Vagina (tissue), 2 donors: Measurements from ENCODE around the gene CENPV. TPM values are rescaled to one million over a fixed set of nuclear protein-coding genes. Genes with fewer than 3 reads are reported as not detected.

Source experiments
- DNase-seq, 2 donors: peaks; one replicate each; pipeline ENCODE4 v3.0.0-alpha.2; 2017; ENCODE audit errors: extremely low spot score in 2 of 2
- H3K27ac ChIP-seq: fragments of 200-600 bp; sonication (generic); one replicate; pipeline ENCODE4 v1.5.1; 2019
- H3K27me3 ChIP-seq: fragments of 200-600 bp; sonication (generic); one replicate; pipeline ENCODE4 v1.5.1; 2019
- H3K36me3 ChIP-seq, 2 donors: fragments of 200-600 bp; sonication (generic); one replicate each; pipeline ENCODE4 v1.5.1; 2017 to 2019
- H3K4me1 ChIP-seq: fragments of 200-600 bp; sonication (generic); one replicate; pipeline ENCODE4 v1.5.1; 2019
- H3K4me3 ChIP-seq, 2 donors: fragments of 200-600 bp; sonication (generic); 1 replicate in 1 of 2; 2 replicates in 1 of 2; pipeline ENCODE4 v1.5.1; 2016 to 2019
- H3K9me3 ChIP-seq: fragments of 200-600 bp; sonication (generic); one replicate; pipeline ENCODE4 v1.5.1; 2019
- POLR2A ChIP-seq, 2 donors: fragments of 450-650 bp; IDR thresholded peaks; one replicate each; pipeline ENCODE4 v1.6.1; 2017; ENCODE audit warnings: antibody characterized with exemption in 2 of 2, mild to moderate bottlenecking in 2 of 2, moderate library complexity in 2 of 2
- POLR2AphosphoS5 ChIP-seq, 2 donors: sonication (generic); formaldehyde crosslinking; IDR thresholded peaks; one replicate each; pipeline ENCODE4 v1.9.0; 2017; ENCODE audit warnings: antibody characterized with exemption in 2 of 2, mild to moderate bottlenecking in 2 of 2, low read depth in 1 of 2; ENCODE audit not compliant: insufficient read depth in 1 of 2
- intact Hi-C: fragments of 100-400 bp; cut with DNase I; formaldehyde crosslinking; loops from one replicate; pipeline ENCODE4 v1.15.1; 2023
- total RNA-seq: library from RNA; depleted of rRNA; stranded (reverse); fragments of >200 nt; gene quantifications from one replicate; pipeline ENCODE4 v1.2.3, GENCODE V29; 2016
- TF ChIP-seq, protein P1 (sequence below), 3 experiments: fragments of 450-650 bp in 2 of 3; fragments of 200-600 bp in 1 of 3; sonication (generic) in 1 of 3; IDR thresholded peaks; one replicate each; pipeline ENCODE4 v1.5.1; 2017 to 2019; ENCODE audit warnings: antibody characterized with exemption in 3 of 3, mild to moderate bottlenecking in 2 of 3, moderate library complexity in 2 of 3

CENPV gene
- total RNA-seq, 1 donor from 2014 or later = 4.2 TPM

GRCh38 chr17:16384557-16384956 lies 31.3 kb upstream of the CENPV start:
- H3K27me3 ChIP-seq = no peaks in the 10 kb centered on the region
- peaks cover 40% of the 10 kb centered on the region for H3K4me1 ChIP-seq
- no peak for DNase-seq
- intact Hi-C loops = no loop called here
- no peaks in the 10 kb centered on the region for H3K9me3 ChIP-seq
- H3K27ac ChIP-seq = peak overlapping the region; percentile 100
- TF ChIP-seq, protein P1, sequence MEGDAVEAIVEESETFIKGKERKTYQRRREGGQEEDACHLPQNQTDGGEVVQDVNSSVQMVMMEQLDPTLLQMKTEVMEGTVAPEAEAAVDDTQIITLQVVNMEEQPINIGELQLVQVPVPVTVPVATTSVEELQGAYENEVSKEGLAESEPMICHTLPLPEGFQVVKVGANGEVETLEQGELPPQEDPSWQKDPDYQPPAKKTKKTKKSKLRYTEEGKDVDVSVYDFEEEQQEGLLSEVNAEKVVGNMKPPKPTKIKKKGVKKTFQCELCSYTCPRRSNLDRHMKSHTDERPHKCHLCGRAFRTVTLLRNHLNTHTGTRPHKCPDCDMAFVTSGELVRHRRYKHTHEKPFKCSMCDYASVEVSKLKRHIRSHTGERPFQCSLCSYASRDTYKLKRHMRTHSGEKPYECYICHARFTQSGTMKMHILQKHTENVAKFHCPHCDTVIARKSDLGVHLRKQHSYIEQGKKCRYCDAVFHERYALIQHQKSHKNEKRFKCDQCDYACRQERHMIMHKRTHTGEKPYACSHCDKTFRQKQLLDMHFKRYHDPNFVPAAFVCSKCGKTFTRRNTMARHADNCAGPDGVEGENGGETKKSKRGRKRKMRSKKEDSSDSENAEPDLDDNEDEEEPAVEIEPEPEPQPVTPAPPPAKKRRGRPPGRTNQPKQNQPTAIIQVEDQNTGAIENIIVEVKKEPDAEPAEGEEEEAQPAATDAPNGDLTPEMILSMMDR (IDR thresholded peaks at IDR 0.05) = no peak
- H3K36me3 ChIP-seq = peaks cover 0 to 18% of the 10 kb centered on the region in 2 donors
- no peak overlapping the region for H3K4me3 ChIP-seq

- no peak overlapping the region for H3K4me3 ChIP-seq
- H3K4me1 ChIP-seq = peaks cover 47% of the 10 kb centered on the region
- H3K9me3 ChIP-seq = no peaks in the 10 kb centered on the region
- no peaks in the 10 kb centered on the region for H3K27me3 ChIP-seq
- peak overlapping the region; percentile 100 for H3K27ac ChIP-seq
- no peak for DNase-seq
- intact Hi-C loops = no loop called here
- TF ChIP-seq POLR2A (IDR thresholded peaks at IDR 0.05) = no peak
- TF ChIP-seq POLR2AphosphoS5 (IDR thresholded peaks at IDR 0.05; ENCODE audit: insufficient read depth in 1 of 2, low read depth in 1 of 2) = no peak
- TF ChIP-seq, protein P1 (IDR thresholded peaks at IDR 0.05) = no peak
- H3K36me3 ChIP-seq = peaks cover 0 to 18% of the 10 kb centered on the region in 2 donors
Observed at GRCh38 chr17:16383772-16384287, 30.6 kb upstream of the CENPV start.

DNA sequence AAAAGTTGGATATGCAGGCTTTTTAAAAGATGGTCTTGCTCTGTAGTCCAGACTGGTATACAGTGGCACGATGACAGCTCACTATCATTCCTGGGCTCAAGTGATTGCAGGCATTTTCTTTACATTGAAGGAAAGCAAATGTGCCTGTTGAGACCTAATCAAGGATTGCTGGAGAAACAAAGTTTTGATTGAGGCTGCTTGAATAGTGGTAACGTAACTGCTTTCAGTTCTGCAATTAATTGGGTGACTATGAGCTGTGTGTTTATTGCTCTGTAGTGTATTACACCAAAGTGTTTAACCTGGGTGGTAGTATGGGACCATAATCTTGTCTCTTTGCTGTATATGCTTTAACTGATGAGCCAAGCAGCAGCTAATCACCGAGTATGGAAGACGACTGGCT lies 29.9 kb upstream of the CENPV start:
- TF ChIP-seq POLR2A (IDR thresholded peaks at IDR 0.05) (no peak), POLR2AphosphoS5 (IDR thresholded peaks at IDR 0.05; ENCODE audit: insufficient read depth in 1 of 2, low read depth in 1 of 2) (no peak)
- TF ChIP-seq, protein P1 (IDR thresholded peaks at IDR 0.05) = no peak
- Histone ChIP-seq H3K36me3 (peaks cover 0 to 18% of the 10 kb centered on the region in 2 donors), H3K9me3 (no peaks in the 10 kb centered on the region), H3K27me3 (no peaks in the 10 kb centered on the region), H3K27ac (peak overlapping the region; percentile 100), H3K4me1 (peaks cover 47% of the 10 kb centered on the region), H3K4me3 (peak overlapping the region in 1 of 2 donors; percentile 75)
- DNase-seq = no peak
- intact Hi-C loops = no loop called here

GRCh38 chr17:16381496-16381820 lies 28.2 kb upstream of the CENPV start:
- peaks cover 44% of the 10 kb centered on the region for H3K4me1 ChIP-seq
- H3K27me3 ChIP-seq = no peaks in the 10 kb centered on the region
- TF ChIP-seq, protein P1 (IDR thresholded peaks at IDR 0.05) = no peak
- TF ChIP-seq POLR2A (IDR thresholded peaks at IDR 0.05) (no peak), POLR2AphosphoS5 (IDR thresholded peaks at IDR 0.05; ENCODE audit: insufficient read depth in 1 of 2, low read depth in 1 of 2) (no peak)
- no peaks in the 10 kb centered on the region for H3K9me3 ChIP-seq
- peaks cover 0 to 18% of the 10 kb centered on the region in 2 donors for H3K36me3 ChIP-seq
- H3K27ac ChIP-seq = peak overlapping the region; percentile 100
- no peak for DNase-seq
- intact Hi-C loops = no loop called here
- H3K4me3 ChIP-seq = peak overlapping the region; percentile 67 to 75

DNA sequence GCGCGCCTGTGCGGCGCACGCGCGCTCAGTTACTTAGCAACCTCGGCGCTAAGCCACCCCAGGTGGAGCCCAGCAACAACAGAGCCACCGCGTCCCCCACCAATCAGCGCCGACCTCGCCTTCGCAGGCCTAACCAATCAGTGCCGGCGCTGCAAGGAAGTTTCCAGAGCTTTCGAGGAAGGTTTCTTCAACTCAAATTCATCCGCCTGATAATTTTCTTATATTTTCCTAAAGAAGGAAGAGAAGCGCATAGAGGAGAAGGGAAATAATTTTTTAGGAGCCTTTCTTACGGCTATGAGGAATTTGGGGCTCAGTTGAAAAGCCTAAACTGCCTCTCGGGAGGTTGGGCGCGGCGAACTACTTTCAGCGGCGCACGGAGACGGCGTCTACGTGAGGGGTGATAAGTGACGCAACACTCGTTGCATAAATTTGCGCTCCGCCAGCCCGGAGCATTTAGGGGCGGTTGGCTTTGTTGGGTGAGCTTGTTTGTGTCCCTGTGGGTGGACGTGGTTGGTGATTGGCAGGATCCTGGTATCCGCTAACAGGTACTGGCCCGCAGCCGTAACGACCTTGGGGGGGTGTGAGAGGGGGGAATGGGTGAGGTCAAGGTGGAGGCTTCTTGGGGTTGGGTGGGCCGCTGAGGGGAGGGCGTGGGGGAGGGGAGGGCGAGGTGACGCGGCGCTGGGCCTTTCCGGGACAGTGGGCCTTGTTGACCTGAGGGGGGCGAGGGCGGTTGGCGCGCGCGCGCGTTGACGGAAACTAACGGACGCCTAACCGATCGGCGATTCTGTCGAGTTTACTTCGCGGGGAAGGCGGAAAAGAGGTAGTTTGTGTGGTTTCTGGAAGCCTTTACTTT lies 27.6 kb upstream of the CENPV start, which contains the start of gene UBB:
Gene UBB (plus strand): TSS at position 452 of the 856 bp plus-strand sequence. CDS start 817 bp downstream, outside the sequence.
- peak within 1 kb of the TSS; percentile 67 to 75 for H3K4me3 ChIP-seq
- peak in 1 of 2 donors; percentile 97 for TF ChIP-seq POLR2A (IDR thresholded peaks at IDR 0.05)
- TF ChIP-seq, protein P1 (IDR thresholded peaks at IDR 0.05) = no peak
- peak; percentile 99 to 100 for TF ChIP-seq POLR2AphosphoS5 (IDR thresholded peaks at IDR 0.05; ENCODE audit: insufficient read depth in 1 of 2, low read depth in 1 of 2)
- peak in 1 of 2 donors; percentile 95 for DNase-seq
- H3K9me3 ChIP-seq = no peaks in the 10 kb centered on the region
- H3K27me3 ChIP-seq = no peaks in the 10 kb centered on the region
- peak within 1 kb of the TSS; percentile 100 for H3K27ac ChIP-seq
- H3K36me3 ChIP-seq = peaks cover 0 to 18% of the 10 kb centered on the region in 2 donors
- peaks cover 44% of the 10 kb centered on the region for H3K4me1 ChIP-seq
- intact Hi-C loops = no loop called here
